GM12865 (cell line): Measurements from ENCODE around the gene XRCC4.

Source experiments
- DNase-seq: peaks from one replicate; pipeline ENCODE4 v3.0.0; 2010; ENCODE audit warnings: low read depth
- H3K4me3 ChIP-seq: 2 replicates; pipeline ENCODE4 v1.5.1; 2011; ENCODE audit warnings: mild to moderate bottlenecking, low read depth, low read length, control low read depth
- CTCF ChIP-seq: IDR thresholded peaks from 2 replicates; pipeline ENCODE4 v1.5.1; 2011; ENCODE audit warnings: low read length, control low read depth, low read depth, inconsistent platforms; ENCODE audit not compliant: insufficient read depth; ENCODE audit errors: missing control alignments

XRCC4 gene

DNA sequence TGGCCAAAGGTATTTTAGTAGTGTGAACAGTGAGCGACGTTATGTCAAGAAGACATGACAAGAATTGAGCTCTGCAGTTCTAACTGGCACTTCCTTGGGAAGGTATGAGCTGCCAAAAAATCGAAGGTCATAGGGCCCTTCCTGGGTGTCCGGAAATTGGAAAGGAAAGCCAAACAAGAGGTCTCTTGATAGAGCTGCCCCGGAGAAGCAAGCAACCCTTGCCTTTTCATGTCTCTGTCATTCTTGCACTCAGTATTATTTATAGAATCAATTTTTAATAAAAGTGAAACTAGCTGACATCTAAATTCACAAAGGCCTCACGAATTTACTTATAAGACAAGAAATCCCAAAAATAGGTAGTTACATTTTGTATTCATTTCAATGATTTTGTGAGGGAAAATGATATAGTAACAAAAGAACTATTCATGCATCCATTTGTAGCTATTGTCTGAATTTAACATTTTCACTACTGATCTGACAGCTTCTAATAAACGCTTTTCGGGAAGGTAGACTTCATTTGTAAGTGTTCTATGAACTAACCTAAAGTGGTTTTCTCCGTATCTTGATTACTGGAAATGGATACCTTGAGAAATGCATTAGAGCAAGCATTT lies 280.4 kb downstream of the XRCC4 start:
- no peak overlapping the region for H3K4me3 ChIP-seq
- no peak for TF ChIP-seq CTCF
- DNase-seq = no peak

DNA sequence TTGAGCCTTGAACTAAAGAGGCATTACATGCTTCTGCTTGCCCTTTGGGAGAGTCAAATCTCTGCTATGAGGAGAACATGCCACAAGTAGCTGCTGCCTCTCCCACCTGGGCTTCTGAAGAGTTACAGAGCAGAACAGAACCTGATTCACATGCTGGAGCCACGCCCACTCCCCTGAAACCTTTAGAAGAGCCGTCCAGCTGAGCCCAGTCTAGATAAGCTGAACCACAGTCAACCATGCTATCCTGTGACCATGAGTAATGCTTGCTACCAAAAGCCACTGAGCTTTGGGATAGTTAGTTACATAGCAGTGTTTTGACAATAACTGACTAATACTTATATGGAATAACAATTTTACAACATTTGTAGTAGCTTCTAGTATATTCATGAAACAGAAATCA lies 283.2 kb downstream of the XRCC4 start:
- DNase-seq = no peak
- H3K4me3 ChIP-seq = no peak overlapping the region
- TF ChIP-seq CTCF = no peak

DNA sequence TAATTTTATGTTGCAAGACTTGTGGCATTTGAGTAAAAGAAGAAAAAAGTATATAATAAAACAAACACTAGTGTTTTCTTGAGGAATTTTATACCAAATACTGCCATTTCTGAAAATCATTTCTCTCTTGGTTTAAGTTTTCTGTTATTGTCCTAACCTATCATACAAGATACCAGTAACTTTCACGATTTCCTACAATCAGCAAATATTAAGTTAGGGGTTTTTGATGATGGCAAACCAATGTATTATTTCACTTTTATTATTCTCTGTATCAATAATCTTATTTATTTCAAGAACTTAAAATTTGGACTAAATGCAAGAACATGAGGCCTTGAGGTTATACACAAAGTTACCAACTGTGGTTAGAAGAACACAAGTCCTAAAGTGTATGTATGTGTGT lies 285.2 kb downstream of the XRCC4 start:
- DNase-seq = no peak
- no peak for TF ChIP-seq CTCF
- H3K4me3 ChIP-seq = no peak overlapping the region

GRCh38 chr5:83363111-83363885 lies 286.0 kb downstream of the XRCC4 start:
- DNase-seq = no peak
- no peak overlapping the region for H3K4me3 ChIP-seq
- no peak for TF ChIP-seq CTCF

DNA sequence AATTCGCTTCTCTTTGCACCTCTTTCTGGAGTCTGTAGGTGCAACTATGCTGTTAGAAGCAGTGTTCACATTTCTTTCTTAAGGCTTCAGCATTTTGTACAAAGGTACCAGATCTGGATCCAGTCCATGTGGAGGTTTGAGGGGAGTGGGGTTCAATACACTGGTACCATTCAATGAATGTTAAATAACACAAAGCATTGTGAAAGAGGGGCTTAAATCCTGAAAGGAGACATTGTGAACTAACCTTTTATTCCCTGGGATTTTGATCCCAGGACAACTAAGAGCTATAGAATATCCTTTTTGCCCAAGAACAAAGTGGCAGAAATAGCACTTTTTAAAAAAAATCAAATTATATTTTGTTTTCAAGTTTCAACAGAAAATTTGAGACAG lies 286.5 kb downstream of the XRCC4 start:
- no peak for DNase-seq
- H3K4me3 ChIP-seq = no peak overlapping the region
- no peak for TF ChIP-seq CTCF

- TF ChIP-seq CTCF = no peak
- peak overlapping the region; percentile 19 for H3K4me3 ChIP-seq
- peak; percentile 82 for DNase-seq
Measured at GRCh38 chr5:83364312-83365299, 287.3 kb downstream of the XRCC4 start.
